Activated CD8-positive, alpha-beta memory T cell treated with anti-CD3 and anti-CD28 coated beads for 36 hours (primary cell): ENCODE measurements around the gene LEMD1. TPM values are rescaled to one million over a fixed set of nuclear protein-coding genes. Genes with fewer than 3 reads are reported as not detected.
"Not testable (repeated sequence)": the region's sequence is repeated elsewhere in the genome, so short reads cannot be mapped to it uniquely, and the experiment has no call there.

Source experiments
- CTCF ChIA-PET: fragments of 350-600 bp; sonication (Branson Sonifier 250); formaldehyde crosslinking; loops from one replicate; lab custom pipeline; 2021; ENCODE audit warnings: antibody characterized with exemption; lab: Charles Lee
- POLR2A ChIA-PET: fragments of 350-600 bp; sonication (Branson Sonifier 250); formaldehyde crosslinking; loops from one replicate; lab custom pipeline; 2021; ENCODE audit warnings: antibody characterized with exemption; lab: Charles Lee
- total RNA-seq, 2 experiments: library from RNA; stranded (reverse); gene quantifications; one replicate each; pipeline ENCODE4 v1.2.3, GENCODE V29; 2021

LEMD1 gene
- total RNA-seq, 2 experiments from 2014 or later = 0.57 TPM; not detected in 1

DNA sequence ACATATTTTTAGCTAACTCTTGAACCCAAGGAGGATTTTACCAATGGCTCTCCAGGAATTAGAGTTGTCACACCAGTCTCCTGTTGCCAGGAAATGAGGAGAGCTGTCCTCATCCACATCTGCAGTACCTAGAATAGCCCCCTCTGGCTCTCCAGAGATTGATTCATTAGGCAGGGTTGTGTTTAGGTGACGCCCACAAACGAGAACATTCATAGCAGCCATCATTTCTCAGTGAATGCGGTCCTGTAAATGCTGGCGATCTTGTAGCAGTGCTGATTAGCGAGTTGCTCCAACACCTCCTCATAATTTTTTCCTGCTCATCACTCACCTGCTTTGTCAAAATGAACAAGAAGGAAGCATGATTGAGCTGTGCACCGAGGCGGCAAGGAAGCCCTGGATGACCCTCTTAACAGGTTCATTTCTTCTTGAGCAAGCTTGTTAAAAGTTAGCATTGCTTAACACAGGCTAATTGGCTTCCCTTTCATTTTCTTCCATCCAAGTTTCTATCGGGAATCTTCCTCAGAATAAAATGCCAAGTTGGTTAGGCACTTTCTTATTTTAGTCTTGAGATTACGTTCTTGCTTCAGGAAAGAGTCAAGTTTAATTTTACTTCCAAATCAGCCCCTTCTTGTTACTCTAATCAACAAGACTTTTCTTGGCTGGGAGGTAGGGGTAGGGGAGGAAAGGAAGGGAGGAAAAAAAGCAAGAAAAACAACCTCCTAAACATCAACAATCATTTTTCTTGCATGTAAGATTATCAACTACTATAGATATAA, 48.6 kb downstream of the LEMD1 start:
- ChIA-PET POLR2A (no interaction called here), CTCF (no interaction called here)

DNA sequence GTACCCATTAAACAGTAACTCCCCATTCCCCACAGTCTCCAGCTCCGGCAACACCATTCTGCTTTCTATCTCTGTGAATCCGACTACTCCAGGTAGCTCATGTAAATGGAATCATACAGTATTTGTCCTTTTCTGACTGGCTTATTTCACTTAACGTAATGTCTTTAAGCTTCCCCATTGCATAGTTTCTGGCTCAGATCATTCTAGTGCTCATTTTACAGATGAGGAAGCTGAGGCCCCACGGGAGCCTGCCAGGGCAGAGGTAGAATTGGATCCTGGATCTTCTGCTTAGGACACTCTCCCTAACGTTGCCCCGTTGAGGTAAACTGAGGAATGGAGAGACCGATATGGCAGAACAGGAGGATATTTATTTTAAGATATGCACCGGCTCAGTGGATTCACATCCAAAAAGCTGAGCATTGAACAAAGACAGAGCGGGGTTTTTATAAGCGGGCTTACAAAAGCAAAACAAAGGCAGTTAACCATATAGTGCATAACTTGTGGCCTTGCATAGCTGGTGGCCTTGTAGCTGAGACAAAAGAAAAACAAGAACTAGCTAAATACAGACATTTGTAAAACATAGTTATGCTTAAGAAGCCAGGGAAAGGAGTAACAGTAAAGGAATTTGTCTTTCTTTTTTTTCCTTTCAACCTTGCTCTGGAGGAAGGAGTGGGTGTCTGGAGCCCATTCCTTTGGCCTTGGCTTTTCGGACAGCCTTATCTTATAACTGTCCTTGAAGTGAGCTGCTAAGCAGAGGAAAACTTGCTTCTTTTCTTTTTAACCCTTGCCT, 49.8 kb downstream of the LEMD1 start:
- ChIA-PET POLR2A (no interaction called here), CTCF (no interaction called here)

DNA sequence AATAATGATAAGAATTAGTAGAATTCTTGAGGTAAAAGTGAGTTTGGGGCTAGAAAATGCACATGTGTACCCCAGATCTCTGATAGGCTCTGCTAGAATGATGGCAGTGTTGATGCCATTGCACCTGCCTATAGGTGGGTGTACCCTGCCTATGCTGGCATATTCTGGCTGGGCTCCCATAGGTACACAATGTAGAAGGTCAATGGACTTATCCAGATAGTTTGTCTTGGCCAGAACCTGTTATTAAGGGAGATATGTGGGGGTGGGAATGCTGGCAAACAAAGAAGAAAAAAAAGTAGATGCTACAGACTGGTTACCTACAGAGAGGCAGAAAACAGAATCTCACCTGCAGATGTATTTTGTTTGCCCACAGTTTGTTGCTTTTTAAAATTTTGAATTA, 51.1 kb downstream of the LEMD1 start:
- ChIA-PET POLR2A (no interaction called here), CTCF (no interaction called here)

DNA sequence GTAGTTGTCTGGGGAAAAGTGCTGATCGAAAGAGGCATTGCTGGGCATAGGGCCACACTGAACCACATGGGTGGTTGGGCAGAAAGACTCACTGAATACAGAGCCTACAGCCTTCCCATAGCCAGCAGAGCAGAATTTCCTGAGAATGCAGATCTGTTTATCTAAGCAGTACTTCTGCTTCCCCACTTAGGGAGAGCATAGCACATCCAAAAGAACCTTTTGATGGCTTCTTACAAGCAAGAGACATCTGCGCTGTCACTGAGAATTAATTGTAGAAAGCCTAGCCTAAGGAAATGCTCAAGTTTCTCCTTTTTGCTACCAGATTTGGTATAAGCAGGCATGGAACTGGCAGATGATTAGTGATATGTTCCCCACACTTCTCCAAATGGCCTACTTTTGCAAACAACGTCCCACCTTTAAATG, 52.1 kb downstream of the LEMD1 start:
- ChIA-PET CTCF (no interaction called here), POLR2A (no interaction called here)

GRCh38 chr1:205368478-205368877, 53.4 kb downstream of the LEMD1 start:
- CTCF ChIA-PET = no interaction called here
- POLR2A ChIA-PET = no interaction called here

- CTCF ChIA-PET = no interaction called here
- POLR2A ChIA-PET = no interaction called here
These were observed 55.9 kb downstream of the LEMD1 start for GRCh38 chr1:205365945-205366463.

GRCh38 chr1:205365086-205365485, 56.8 kb downstream of the LEMD1 start:
- POLR2A ChIA-PET, CTCF ChIA-PET: not testable (repeated sequence)

DNA sequence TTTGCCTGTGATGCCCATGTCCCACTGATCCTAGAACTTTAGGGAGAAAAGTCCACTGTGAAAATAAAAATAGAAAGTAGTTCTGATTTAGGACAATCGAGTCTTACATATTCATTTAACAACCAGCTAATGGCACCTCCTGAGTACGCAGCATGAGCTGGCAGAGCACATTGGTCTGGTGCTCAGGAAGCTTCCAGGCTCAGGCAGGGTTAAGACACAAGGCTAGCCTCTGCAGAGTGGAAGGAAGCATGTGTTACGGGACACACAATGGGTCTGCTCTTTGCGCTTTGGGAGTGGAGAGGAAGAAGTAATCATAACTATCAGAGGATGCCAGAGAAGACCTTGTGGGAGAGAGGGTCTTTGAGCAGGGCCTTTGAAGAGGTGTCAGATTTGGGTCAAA, 61.0 kb downstream of the LEMD1 start:
- POLR2A ChIA-PET = no interaction called here
- CTCF ChIA-PET = no interaction called here

DNA sequence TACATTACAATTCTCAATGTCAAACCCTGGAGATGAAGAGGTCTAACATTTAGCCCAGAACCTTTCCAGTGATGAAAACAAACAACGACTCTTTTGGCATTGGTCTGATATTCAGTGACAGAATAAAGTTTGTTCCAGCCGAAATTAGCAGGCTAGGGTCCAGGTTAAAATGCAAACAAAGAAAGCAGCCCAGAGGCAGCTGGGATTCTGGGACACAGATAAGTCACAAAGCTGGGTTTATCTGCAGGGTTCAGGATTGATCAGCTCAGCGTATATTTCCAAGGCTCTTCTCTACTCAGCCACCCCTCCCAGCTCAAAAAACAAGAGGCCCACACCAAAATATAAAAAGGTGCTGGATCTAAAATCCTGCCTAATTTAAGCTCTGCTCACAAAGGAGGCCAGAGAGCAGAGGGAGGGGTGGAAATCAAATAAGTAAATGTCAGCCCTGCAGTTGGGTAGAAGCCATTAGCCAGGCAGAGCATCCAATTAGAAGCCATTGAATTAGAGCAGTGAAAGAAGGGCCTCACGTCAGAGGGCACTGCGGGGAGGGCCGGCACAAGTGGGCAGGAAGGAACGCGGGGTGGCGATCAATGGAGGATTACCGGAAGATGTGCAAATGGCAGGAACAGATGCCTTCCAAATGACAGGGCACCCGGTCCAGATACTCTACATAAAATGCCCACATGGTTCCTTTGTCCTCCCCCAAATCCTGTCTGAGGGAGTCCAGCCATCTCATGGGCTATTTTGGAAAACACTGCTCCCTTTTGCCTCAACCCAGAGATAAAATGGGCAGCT, 61.9 kb downstream of the LEMD1 start:
- ChIA-PET CTCF (interaction anchor here (0.6 to 0.7 kb wide), 2 partner anchors 37 to 125 kb away, joined by 3 to 4 read pairs; no protein-coding TSS in a partner anchor), POLR2A (no interaction called here)

GRCh38 chr1:205358579-205358978, 63.3 kb downstream of the LEMD1 start:
- POLR2A ChIA-PET = no interaction called here
- CTCF ChIA-PET = interaction anchor here (0.5 to 1.1 kb wide), 2 partner anchors 126 to 166 kb away, joined by 3 read pairs; no protein-coding TSS in a partner anchor

DNA sequence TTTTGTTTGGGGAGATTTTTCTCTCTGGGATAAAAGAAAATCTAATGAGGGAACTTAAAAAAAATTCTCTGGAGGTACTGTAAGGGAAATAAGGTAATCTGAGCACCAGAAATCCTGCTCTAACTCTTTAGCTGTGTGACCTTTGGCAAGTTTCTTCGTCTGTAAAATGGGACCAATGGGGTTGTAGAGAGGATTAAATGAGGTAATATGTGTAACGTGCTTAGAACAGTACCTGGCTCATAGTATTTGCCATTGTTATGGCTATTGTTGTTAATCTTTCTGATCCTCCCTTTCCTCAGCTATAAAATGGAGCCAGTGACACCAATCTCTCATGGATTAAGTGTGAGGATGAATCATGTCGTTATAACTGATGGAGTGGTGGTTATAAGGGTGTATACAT, 64.3 kb downstream of the LEMD1 start:
- ChIA-PET CTCF (no interaction called here), POLR2A (no interaction called here)

- CTCF ChIA-PET = interaction anchor here (1.5 to 4.6 kb wide), 2 partner anchors 85 to 129 kb away, joined by 6 to 28 read pairs; no protein-coding TSS in a partner anchor
- POLR2A ChIA-PET = no interaction called here
These were observed 65.3 kb downstream of the LEMD1 start, which contains the start of gene KLHDC8A for GRCh38 chr1:205356440-205357139. TSS of gene KLHDC8A (minus strand) at chr1:205356922. CDS start at chr1:205343604, 13,318 bp downstream.

DNA sequence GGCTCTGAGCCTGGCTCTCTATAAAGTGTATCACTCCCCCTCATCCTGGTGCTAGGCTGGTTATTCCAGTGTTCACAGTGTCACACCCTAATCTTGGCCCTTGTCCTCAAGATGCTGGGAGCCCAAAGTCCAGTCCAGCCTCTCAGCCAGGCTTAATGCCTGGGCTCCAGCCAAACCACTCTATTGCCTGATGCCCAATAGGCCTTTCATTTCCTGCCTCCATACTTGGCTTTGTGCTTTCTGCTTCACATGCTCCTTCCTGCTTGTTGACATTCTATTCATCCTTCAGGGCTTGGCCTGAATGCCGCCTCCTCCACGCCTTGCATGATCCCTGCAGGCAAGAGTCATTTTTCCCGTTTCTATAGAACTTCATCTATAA, 66.8 kb downstream of the LEMD1 start:
- POLR2A ChIA-PET = no interaction called here

GRCh38 chr1:205354259-205355074, 67.4 kb downstream of the LEMD1 start:
- CTCF ChIA-PET = interaction anchor here (0.6 to 4.6 kb wide), 27 partner anchors 9 to 304 kb away, joined by 3 to 28 read pairs (median 4); no protein-coding TSS in a partner anchor
- POLR2A ChIA-PET = no interaction called here

More for the DNA sequence above, 66.8 kb downstream of the LEMD1 start:
- CTCF ChIA-PET = interaction anchor here (1.2 to 4.6 kb wide), 15 partner anchors 8 to 180 kb away, joined by 3 to 28 read pairs (median 4); no protein-coding TSS in a partner anchor

GRCh38 chr1:205353612-205354011, 68.2 kb downstream of the LEMD1 start:
- POLR2A ChIA-PET = no interaction called here

GRCh38 chr1:205353191-205353590, 68.7 kb downstream of the LEMD1 start:
- POLR2A ChIA-PET = no interaction called here

More at GRCh38 chr1:205353612-205354011, 68.2 kb downstream of the LEMD1 start:
- CTCF ChIA-PET = interaction anchor here (0.6 to 4.6 kb wide), 28 partner anchors 10 to 305 kb away, joined by 3 to 28 read pairs (median 4); no protein-coding TSS in a partner anchor

DNA sequence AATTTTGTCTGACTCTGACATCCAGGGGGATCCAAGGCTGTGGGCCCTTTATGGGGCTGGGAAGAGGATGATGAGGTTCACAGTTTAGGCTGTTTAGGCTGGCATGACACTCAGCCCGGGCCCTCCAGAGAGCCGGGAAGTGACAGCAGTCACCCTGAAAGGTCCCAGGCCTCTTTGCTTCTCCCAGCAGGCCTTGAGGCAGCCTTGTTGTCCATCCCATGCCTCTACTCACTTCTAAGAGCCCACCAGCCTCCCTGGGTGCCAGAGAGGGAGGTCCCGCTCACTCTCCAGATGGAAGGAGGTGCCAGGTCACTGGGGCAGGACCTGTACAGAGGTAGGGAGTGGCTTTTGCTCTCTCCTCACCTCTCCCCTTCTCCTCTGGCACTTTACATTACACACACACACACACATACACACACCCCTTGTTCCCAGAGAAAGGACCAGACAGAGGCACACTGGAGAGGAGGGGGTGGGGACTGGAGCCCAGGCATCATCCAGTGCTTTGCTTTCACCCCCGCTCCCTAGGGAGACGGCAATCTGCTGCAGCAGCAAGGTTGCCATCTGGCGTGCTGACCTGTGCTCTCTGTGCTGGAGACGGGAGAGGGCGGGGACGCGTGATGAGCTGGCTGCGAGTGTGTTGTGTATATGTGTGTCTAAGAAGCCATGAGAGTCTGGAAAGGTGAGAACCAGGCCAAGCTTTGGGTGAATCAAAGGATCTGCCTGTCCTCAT, 69.7 kb downstream of the LEMD1 start:
- CTCF ChIA-PET = interaction anchor here (1.2 to 4.6 kb wide), 5 partner anchors 16 to 306 kb away, joined by 4 to 28 read pairs (median 12); no protein-coding TSS in a partner anchor
- POLR2A ChIA-PET = no interaction called here

More at GRCh38 chr1:205353191-205353590, 68.7 kb downstream of the LEMD1 start:
- CTCF ChIA-PET = interaction anchor here (0.8 to 4.6 kb wide), 8 partner anchors 10 to 305 kb away, joined by 4 to 28 read pairs (median 9); no protein-coding TSS in a partner anchor
